GM10266 (cell line): ENCODE results near the gene RMI2.

Experiments
- DNase-seq: peaks from one replicate; pipeline ENCODE4 v3.0.0; 2012; ENCODE audit errors: extremely low spot score
- CTCF ChIP-seq: IDR thresholded peaks from 2 replicates; pipeline ENCODE4 v1.5.1; 2012; ENCODE audit warnings: mild to moderate bottlenecking, low read depth; ENCODE audit not compliant: control insufficient read depth, insufficient read depth; ENCODE audit errors: missing control alignments

The RMI2 gene

GRCh38 chr16:11299865-11300559 is 45.2 kb upstream of the RMI2 start:
- no peak for TF ChIP-seq CTCF
- no peak for DNase-seq

- TF ChIP-seq CTCF, result no peak
- DNase-seq, result no peak
Measured at GRCh38 chr16:11300560-11300892, 44.7 kb upstream of the RMI2 start.

- no peak for TF ChIP-seq CTCF
- DNase-seq, result no peak
Measured at GRCh38 chr16:11301645-11302501, 43.4 kb upstream of the RMI2 start.

GRCh38 chr16:11302977-11303376 is 42.3 kb upstream of the RMI2 start:
- TF ChIP-seq CTCF, result no peak
- DNase-seq, result no peak

GRCh38 chr16:11303405-11304138 is 41.7 kb upstream of the RMI2 start:
- no peak for DNase-seq
- TF ChIP-seq CTCF, result no peak

GRCh38 chr16:11306381-11306780 is 38.9 kb upstream of the RMI2 start:
- TF ChIP-seq CTCF, result no peak
- no peak for DNase-seq
